ENCODE results near the gene PPFIA1.

Gene PPFIA1

DNA sequence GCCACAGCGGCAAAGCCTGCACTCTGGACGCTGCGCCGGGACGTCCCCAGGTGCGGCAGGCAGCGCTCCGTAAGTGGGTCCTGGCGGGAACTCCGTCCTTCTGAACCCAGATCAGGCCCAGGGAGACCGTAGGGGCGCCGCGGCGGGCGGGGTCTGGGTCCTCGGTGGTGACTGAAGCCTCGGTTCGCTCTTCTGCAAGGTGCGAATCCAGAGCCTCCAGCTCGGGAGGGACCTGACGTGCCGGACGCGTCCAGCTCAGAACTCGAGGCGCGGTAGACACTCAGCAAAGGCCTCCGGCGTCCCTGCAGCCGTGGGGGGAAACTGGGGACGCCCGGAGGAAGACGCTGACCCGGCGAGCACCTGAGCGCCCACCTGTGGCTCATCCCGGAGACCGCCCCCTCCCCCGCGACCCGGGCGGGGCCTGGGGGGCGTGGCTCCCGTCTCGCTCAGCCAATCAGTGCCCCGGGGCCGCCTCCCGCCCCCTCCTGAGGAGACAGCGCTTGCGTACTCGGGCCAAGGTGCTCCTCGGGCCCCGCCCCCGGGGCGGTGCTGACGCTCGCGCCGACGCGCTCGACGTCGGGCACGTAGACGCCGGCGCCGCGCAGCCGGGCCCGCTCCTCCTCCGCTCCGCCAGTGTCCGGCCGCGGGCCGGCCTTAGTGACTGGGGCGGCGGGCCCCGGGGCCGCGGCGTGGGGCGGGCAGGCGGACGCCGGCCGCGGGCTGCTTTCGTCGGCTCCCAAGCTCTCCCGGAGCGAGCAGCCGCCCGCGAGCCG is at the start of gene PPFIA1:
PPFIA1 (plus strand) TSS at position 587 of the 773 bp plus-strand sequence. CDS start 1,483 bp downstream, outside the sequence.
- DNase-seq: peak; percentile 92

DNA sequence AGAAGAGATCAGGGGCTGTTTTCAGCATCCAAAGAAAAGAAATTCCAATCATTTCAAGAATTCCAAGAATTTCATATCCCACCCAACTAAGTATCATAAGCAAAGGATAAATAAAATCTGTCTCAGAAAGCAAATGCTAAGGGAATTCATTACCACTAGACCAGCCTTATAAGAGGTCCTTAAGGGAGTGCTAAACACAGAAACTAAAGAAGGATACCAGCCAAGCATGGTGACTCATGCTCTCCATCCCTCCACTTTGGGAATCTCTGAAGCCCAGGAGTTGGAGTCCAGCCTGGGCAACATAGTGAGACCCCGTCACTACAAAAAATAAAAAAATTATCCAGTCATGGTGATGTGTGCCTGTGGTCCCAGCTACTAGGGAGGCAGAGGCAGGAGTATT is 49.6 kb upstream of the PPFIA1 start:
- no peak for DNase-seq

DNA sequence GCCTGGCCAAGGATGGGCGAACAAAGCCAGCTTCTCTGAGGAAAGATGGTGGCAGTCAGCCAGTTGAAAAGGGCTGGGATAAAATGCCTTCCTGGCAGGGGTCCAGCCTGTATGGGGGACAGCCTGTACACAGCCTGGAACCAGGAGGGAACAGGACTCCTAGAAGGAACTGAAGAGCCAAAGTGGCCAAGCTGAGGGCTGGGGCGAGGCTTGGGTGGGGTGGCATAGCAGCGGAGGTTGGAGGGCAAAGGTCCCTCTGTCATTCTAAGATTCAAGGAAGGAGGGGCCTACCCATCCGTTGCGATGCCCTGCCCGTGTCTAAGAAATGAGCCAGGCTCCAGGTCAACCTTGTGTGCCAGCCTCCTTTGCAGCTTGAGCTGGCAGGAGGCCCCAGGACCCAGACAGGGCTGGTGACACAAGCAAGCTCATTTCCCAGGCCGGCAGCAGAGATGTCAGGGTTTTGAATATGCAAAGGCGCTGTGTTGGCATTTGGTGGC is 44.8 kb upstream of the PPFIA1 start:
- no peak for DNase-seq

DNA sequence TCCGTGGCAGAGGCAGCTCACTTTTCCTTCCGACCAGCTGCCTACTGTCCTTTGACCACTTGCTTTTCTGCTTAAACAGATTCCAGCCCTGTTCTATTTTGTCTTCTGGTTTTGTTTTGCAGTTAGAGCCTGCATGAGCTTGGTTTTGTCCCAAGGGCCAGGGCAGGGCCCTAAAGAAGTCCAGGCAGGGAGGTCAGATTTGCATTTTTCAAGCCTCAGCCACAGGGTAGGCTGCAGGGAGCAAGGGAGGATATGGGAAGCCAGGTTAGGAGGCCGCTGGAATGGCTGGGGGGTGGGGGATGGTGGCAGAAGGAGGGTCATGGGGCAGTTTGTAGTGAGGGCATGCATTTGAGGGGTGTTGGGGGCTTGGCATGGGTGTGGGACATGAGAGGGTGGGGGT is 44.3 kb upstream of the PPFIA1 start:
- no peak for DNase-seq

DNA sequence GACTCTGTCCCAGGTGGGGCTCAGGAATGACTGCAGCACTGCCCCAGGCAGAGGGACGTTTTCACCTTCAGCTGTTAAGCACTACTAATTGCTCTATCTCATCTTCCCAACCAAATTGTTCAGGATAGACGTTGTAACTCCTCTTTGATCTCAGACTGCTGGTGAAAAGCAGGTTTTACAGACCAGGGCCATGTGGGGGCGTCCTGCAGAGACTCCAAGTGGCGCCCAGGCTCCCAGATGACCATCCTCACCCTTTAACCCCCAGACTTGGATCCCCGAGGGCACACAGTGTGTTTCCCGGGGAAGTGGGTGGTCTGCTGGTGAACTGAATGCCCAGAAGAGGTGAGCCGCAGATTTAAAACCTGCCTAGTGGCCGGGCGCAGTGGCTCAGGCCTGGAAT is 43.5 kb upstream of the PPFIA1 start:
- no peak for DNase-seq

GRCh38 chr11:70229737-70230136 is 40.8 kb upstream of the PPFIA1 start:
- no peak for DNase-seq

- no peak for DNase-seq
Measured at GRCh38 chr11:70230151-70230839, 40.2 kb upstream of the PPFIA1 start.

GRCh38 chr11:70230840-70231710 is 39.4 kb upstream of the PPFIA1 start:
- DNase-seq: no peak

GRCh38 chr11:70233034-70233433 is 37.5 kb upstream of the PPFIA1 start:
- no peak for DNase-seq

GRCh38 chr11:70233511-70233934 is 37.0 kb upstream of the PPFIA1 start:
- no peak for DNase-seq

GRCh38 chr11:70233962-70234361 is 36.5 kb upstream of the PPFIA1 start:
- DNase-seq: no peak

DNA sequence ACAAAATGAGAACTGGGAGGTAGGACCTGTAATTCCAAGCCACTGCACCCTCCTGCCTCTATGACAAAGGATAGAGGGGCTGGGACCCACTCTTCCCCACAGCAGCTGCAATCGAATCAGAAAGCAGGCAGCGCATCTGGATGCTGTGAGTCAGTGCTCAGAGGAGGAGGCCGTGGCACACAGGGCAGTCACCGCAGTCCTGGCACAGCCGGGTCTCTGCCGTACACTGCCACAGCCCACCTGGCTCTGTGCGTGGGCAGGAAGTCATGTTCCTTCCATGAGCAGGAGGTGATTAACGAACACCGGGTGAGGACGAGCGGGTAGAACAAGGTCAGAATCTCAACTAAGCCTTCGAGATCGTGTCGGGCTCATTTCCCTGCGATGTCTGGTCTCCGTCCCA is 30.2 kb upstream of the PPFIA1 start:
- no peak for DNase-seq

- DNase-seq: no peak
Measured at GRCh38 chr11:70241709-70242108, 28.8 kb upstream of the PPFIA1 start.

GRCh38 chr11:70242885-70243284 is 27.6 kb upstream of the PPFIA1 start:
- no peak for DNase-seq

GRCh38 chr11:70243912-70244652 is 26.4 kb upstream of the PPFIA1 start:
- no peak for DNase-seq

- no peak for DNase-seq
Measured at GRCh38 chr11:70244698-70245097, 25.8 kb upstream of the PPFIA1 start.

DNA sequence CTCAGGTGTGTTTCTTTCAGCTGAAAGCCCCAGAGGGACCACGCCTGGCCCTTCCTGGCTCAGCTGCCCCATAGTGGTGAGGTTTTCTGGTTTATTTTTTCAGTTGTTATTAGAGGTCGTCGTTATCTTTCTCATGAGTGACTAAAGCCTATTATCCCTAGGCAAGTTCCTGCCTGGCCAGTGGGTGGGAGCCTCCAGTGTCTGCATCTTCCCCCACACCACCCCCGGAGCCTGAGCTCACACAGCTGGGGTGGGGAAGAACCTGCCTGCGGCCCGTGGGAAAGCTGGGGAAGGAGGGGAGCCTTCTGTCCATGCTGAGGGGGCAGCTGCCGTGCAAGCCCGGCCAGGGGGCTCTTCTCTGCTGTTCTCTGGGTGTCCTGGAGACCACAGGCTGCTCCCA is 24.3 kb upstream of the PPFIA1 start:
- no peak for DNase-seq

DNA sequence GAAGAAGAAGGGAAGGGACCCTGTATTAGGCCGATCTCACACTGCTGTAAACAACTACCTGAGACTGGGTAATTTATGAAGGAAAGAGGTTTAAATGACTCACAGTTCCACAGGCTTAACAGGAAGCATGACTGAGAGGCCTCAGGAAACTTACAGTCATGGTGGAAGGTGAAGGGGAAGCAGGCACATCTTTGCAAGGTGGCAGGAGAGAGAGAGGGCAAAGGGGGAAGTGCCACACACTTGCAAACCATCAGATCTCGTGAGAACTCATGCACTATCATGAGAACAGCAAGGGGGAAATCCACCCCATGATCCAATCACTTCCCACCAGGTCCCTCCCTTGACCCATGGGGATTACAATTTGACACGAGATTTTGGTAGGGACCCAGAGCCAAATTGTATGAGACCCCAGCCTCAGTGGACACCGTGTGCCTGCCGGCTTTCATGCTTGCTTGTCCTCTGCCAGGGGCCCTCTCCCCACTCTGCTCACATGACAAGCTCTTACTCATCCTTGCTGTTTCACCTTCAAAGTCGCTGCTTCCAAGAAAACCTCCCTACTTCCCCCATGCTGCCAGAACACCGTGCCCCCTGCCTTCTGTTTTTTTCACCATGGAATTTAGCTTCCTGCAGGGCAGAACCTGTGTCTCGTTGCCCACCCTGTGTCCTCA is 23.3 kb upstream of the PPFIA1 start:
- DNase-seq: no peak

DNA sequence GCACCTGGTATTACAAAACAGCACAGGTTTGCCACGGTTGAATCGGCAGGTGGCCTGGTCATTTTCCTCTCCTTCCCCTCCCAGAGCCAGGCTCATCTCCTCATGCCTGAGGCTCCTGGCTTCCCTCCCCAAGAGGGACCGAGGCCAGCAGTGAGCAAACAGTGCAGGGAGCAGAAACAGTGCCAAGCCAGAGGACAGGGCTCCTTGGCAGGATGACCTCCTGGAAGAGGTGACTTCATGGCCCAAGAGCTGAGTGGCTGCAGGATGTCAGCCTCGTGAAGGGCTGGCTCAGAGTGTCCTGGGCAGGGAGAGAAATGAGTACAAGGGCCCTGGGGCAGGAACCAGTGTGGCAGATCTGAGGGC is 22.8 kb upstream of the PPFIA1 start:
- DNase-seq: no peak

DNA sequence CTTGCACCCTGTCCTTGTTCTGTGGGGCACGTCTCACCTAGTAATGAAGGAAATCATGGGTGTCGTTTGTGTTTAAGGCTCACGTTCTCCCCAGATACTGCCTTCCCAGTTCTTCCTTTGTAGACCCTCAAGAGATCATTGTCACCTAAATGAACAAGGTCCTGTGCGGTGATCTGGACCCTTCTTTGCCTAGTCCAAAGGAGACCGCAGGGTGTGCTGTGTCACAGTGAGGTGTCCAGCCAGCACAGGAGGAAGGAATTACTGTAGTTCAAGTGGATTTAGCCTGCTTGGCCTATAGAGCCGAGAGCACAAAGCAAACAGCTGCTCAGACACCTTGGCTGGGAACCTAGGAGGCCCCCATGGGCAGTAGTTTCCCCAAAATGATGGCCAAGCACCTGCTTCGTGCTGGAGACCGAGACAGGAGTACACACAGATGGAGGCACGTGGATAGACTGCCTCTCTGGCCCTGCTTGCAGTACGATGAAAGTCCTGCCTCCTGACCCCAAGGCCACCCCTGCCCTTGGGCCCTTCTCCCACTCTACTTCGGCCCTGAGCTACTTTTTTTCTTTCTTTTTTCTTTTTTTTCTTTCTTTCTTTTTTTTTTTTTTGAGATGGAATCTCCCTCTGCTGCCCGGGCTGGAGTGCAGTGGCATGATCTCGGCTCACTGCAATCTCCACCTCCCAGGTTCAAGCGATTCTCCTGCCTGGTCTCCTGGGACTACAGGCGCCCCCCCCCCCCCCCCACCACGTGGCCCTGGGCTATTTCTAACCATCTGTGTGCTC is 19.4 kb upstream of the PPFIA1 start:
- no peak for DNase-seq

GRCh38 chr11:70251659-70252321 is 18.7 kb upstream of the PPFIA1 start:
- no peak for DNase-seq

Measured in GDM1 (cell line).